Measurements from ENCODE around the gene GSTT2. TPM values are rescaled to one million over a fixed set of nuclear protein-coding genes. Genes with fewer than 3 reads are reported as not detected.
"Not testable (repeated sequence)": the region's sequence is repeated elsewhere in the genome, so short reads cannot be mapped to it uniquely, and the experiment has no call there.

The GSTT2 gene
- 1 to 10 TPM in 1 of 4 donors, not detected in 3; 3.0 TPM for total RNA-seq

DNA sequence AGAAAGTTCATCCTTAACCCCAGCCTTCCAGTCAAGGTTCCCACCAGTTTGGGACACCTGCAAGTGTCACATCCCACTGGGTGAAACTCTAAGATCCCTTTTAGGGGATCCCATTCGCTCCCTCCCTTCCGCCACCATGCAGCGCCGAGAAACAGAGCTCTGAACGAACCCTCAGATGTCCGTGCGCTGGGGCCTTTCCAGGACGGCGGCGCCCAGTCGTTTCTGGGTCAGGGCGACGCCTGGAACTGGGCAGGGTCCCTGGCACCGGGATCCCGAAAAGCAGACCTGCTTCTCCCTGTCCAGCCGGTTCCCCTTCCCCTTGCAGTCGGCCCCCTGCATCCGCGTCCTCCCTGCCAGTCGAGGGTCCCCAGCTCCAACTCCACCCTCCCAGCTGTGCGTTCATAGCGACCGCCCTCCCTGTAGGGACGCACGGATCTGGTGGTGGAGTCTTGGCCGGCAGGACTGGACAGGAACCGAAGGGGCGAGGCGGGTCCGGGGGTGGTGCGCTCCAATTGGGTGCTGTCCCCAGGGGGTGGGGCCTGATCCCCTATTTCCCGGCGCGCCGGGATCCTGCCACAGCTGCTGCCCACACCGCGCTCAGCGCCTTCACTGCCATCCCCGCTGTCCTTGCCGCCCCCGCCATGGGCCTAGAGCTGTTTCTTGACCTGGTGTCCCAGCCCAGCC lies at the start of gene GSTT2:
GSTT2 (plus strand) TSS at position 578 of the 684 bp plus-strand sequence.
- peak; percentile 97 for ATAC-seq
- no CpG with 5 or more reads among the region's 41 CpGs for WGBS, 2 donors (ENCODE audit: low coverage in 1 of 2)
- H3K36me3 ChIP-seq, H3K9me3 ChIP-seq, H3K4me3 ChIP-seq, H3K27me3 ChIP-seq, H3K4me1 ChIP-seq: not testable (repeated sequence)
- H3K27ac ChIP-seq: peak within 1 kb of the TSS in 1 of 4 donors; percentile 42

DNA sequence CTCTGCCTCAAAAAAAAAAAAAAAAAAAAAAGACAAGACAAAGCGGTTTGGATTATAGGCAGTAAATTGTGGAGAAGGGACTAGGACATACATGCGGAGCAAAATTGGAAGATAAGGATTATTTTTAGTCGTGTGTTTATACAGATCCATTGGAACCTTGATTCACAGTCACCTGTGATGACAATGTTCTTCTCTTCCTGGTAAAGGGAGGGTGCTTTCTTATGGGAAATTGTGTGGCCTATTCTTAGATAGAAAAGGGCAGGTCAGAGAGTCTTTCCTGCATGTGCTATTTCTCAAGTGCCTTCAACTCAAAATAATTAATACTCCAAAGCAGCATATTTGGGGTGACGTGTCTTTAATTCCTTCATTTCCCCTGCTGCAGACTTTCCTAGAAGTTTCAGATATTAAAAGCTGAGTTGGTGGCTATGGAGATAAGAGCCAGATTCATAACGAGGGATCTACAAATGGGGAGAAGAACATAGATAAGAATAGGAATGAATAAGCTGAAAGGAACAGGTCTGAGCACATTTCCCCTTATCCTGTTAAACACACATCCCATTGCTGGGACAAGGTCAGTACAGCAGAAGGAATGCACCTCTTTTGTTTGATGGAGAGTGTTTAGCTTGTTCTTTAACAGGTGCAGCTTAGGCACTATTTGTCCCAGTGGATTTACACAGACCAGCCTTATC lies 41.5 kb upstream of the GSTT2 start:
- no peak for ATAC-seq

DNA sequence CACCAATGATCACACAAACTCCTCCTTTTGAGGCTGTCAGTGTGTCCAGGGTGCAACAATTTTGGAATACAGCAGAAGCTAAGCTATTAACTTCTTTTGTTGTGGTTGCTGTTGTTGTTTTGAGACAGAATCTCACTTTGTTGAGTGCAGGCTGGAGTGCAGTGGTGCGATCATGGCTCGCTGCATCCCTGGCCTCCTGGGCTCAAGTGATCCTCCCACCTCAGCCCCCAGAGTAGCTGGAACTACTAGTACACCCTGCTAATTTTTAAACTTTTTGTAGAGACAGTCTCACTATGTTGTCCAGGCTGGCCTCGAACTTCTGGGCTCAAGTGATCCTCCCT lies 40.9 kb upstream of the GSTT2 start:
- TF ChIP-seq POLR2AphosphoS5 (IDR thresholded peaks at IDR 0.05): no peak
- TF ChIP-seq, protein P1, sequence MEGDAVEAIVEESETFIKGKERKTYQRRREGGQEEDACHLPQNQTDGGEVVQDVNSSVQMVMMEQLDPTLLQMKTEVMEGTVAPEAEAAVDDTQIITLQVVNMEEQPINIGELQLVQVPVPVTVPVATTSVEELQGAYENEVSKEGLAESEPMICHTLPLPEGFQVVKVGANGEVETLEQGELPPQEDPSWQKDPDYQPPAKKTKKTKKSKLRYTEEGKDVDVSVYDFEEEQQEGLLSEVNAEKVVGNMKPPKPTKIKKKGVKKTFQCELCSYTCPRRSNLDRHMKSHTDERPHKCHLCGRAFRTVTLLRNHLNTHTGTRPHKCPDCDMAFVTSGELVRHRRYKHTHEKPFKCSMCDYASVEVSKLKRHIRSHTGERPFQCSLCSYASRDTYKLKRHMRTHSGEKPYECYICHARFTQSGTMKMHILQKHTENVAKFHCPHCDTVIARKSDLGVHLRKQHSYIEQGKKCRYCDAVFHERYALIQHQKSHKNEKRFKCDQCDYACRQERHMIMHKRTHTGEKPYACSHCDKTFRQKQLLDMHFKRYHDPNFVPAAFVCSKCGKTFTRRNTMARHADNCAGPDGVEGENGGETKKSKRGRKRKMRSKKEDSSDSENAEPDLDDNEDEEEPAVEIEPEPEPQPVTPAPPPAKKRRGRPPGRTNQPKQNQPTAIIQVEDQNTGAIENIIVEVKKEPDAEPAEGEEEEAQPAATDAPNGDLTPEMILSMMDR (IDR thresholded peaks at IDR 0.05): no peak
- no peak for TF ChIP-seq POLR2A (IDR thresholded peaks at IDR 0.05)
- TF ChIP-seq EP300 (IDR thresholded peaks at IDR 0.05): no peak
- Histone ChIP-seq H3K4me1 (no peaks in the 10 kb centered on the region), H3K27ac (no peak overlapping the region), H3K4me3 (no peak overlapping the region), H3K36me3 (no peaks in the 10 kb centered on the region), H3K9me3 (no peaks in the 10 kb centered on the region), H3K27me3 (no peaks in the 10 kb centered on the region)
- ATAC-seq: no peak
- 100% methylated on average over 1 of the region's 3 CpGs; no CpG with 5 or more reads in 1 of the 2 donors for WGBS, 2 donors (ENCODE audit: low coverage in 1 of 2)

More for the DNA sequence above, 41.5 kb upstream of the GSTT2 start:
- Histone ChIP-seq H3K4me3 (no peak overlapping the region), H3K27me3 (no peaks in the 10 kb centered on the region), H3K36me3 (no peaks in the 10 kb centered on the region), H3K27ac (no peak overlapping the region), H3K9me3 (no peaks in the 10 kb centered on the region), H3K4me1 (no peaks in the 10 kb centered on the region)
- 43 to 58% methylated on average over 2 to 4 of the region's 5 CpGs for WGBS, 2 donors (ENCODE audit: low coverage in 1 of 2)
- TF ChIP-seq EP300 (IDR thresholded peaks at IDR 0.05) (no peak), POLR2AphosphoS5 (IDR thresholded peaks at IDR 0.05) (no peak), POLR2A (IDR thresholded peaks at IDR 0.05) (no peak)
- TF ChIP-seq, protein P1 (IDR thresholded peaks at IDR 0.05): no peak

DNA sequence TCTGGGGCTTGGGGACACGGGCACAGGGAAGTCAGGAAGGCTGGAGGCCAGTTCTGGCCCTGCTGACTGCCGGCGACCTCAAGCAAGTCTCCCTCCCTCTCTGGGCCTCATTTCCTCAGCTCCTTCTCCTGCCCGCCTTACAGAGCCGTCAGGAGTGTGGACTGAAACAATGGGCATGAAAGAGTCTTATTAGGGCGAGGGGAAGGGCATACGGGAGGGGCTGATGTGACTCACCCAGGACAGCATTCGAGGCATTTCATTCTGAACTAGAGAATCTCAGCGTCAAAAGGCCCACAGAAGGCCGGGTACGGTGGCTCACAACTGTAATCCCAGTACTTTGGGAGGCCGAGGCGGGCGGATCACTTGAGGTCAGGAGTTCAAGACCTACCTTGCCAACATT lies 39.8 kb upstream of the GSTT2 start:
- not testable (repeated sequence) for H3K27ac ChIP-seq, ATAC-seq, H3K27me3 ChIP-seq, H3K4me3 ChIP-seq, H3K9me3 ChIP-seq, H3K36me3 ChIP-seq, H3K4me1 ChIP-seq
- WGBS, 2 donors (ENCODE audit: low coverage in 1 of 2): no CpG with 5 or more reads among the region's 14 CpGs

DNA sequence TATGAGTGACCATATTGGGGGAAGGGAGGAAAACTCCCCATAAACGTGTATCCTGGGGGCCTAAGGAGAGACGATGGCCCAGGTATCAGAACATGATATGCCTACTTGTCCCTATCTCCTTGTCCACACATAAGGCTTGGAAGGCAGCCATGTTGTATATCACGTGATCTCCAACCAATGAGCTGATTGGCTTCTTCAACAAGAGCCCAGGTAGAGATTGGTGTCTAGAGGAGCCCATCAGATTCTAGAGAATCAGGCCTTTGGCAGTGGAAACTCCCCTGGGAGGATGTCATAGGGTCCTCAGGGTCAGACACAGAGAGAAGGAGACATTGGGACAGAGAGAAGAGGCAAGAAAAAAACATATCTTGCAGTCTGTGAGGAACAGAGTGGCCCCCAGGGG lies 32.5 kb upstream of the GSTT2 start:
- not testable (repeated sequence) for H3K9me3 ChIP-seq, H3K27ac ChIP-seq, H3K36me3 ChIP-seq, H3K4me3 ChIP-seq, H3K27me3 ChIP-seq, ATAC-seq, H3K4me1 ChIP-seq
- whole genome bisulfite sequencing, 2 donors (ENCODE audit: low coverage in 1 of 2): no CpG with 5 or more reads among the region's 3 CpGs

DNA sequence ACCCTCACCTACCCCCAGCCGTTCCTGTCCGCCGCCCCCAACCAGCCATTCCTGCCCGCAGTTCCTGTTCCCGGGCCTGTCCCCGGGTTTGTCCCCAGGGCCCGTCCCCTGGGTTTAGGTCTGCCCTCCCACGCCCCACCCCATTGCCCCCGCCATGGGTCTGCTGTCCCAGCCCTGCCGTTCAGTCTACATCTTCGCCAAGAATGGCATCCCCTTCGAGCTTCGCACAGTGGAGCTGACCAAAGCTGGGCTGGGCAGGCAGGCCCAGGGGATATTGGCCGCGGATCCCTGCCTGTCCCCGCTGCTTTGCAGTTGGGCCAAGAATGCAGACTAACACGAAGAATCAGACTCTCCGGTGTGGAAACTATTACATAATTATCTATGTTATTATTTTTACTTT lies 30.2 kb upstream of the GSTT2 start:
- WGBS, 2 donors (ENCODE audit: low coverage in 1 of 2): 65 to 83% methylated on average over 5 to 7 of the region's 18 CpGs
- not testable (repeated sequence) for H3K27me3 ChIP-seq, H3K36me3 ChIP-seq, H3K4me1 ChIP-seq, ATAC-seq, H3K9me3 ChIP-seq, H3K27ac ChIP-seq, H3K4me3 ChIP-seq

DNA sequence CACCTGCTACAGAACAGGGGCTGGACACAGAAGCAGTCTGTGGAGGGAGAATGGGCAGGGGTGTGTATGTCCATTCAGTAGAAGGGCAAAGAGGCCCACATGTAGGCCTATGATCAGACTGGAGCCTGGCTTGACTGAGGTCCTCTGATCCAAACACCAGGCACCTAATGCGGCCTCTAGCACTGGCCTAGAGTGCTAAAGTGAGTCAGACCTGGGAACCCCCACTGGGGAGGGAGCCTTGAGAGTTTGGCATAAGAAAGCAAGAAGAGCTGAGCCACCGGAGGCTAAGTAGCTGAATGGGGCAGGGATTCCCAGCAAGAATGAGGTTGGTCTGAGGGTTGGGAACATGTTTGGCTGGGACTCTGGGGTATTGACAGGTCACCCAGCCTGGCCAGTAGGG lies 28.6 kb upstream of the GSTT2 start:
- 35% methylated on average over 2 of the region's 2 CpGs; no CpG with 5 or more reads in 1 of the 2 donors for WGBS, 2 donors (ENCODE audit: low coverage in 1 of 2)
- not testable (repeated sequence) for ATAC-seq, H3K4me1 ChIP-seq, H3K36me3 ChIP-seq, H3K27ac ChIP-seq, H3K4me3 ChIP-seq, H3K9me3 ChIP-seq, H3K27me3 ChIP-seq

DNA sequence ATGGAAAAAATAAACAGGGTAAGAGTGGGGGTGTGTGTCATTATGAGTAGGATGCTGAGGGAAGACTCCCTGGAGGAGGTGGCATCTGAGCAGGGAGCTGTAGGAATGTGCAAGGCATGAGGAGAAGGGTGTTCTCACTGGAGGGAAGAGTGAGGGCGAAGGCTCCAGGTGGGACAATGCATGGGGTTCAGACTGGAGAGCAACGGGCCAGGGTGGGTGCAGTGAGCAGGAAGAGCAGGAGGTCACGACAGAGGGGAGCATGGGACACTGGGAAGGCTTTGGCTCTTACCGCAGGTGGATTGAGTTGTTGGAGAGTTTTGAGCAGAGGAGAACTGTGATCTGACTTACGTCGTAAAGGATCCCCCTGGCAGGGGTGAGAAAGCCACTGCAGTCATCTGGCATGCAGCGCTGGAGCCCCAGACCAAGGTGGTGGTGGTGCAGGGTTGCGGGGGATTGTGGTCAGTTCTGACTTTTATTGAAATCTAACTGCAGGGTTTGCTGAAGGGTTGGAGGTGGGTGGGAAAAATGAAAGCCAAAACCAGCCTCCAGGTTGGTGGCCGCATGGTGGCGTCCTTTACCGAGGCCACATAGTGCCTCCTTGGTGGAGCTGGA lies 27.0 kb upstream of the GSTT2 start:
- H3K27me3 ChIP-seq, H3K27ac ChIP-seq, H3K4me3 ChIP-seq, H3K36me3 ChIP-seq, H3K4me1 ChIP-seq, H3K9me3 ChIP-seq: not testable (repeated sequence)
- ATAC-seq: peak; percentile 12
- WGBS, 2 donors (ENCODE audit: low coverage in 1 of 2): 67 to 71% methylated on average over 8 to 11 of the region's 11 CpGs

DNA sequence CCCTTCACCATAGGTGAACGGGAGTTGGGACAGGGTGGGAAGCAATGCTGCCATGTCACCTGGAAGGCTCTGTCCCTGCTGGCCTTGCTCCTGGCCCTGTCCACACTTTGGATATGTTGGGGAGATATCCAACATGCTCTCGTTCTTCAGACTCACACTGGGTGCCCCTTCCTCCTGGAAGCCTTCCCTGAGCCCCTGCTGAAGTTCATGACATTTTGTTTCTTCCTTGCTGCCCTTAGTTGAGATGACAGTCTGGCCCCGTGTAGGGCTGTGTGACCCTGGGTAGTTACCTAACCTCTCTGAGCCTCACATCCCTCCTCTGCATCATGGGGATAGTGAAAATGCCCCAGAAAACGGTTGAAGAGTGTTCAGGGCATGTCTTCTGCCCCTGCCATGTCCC lies 26.4 kb upstream of the GSTT2 start:
- not testable (repeated sequence) for H3K27ac ChIP-seq, H3K27me3 ChIP-seq, H3K36me3 ChIP-seq, H3K4me1 ChIP-seq, ATAC-seq, H3K9me3 ChIP-seq, H3K4me3 ChIP-seq
- WGBS, 2 donors (ENCODE audit: low coverage in 1 of 2): 84 to 100% methylated on average over 1 to 2 of the region's 4 CpGs

DNA sequence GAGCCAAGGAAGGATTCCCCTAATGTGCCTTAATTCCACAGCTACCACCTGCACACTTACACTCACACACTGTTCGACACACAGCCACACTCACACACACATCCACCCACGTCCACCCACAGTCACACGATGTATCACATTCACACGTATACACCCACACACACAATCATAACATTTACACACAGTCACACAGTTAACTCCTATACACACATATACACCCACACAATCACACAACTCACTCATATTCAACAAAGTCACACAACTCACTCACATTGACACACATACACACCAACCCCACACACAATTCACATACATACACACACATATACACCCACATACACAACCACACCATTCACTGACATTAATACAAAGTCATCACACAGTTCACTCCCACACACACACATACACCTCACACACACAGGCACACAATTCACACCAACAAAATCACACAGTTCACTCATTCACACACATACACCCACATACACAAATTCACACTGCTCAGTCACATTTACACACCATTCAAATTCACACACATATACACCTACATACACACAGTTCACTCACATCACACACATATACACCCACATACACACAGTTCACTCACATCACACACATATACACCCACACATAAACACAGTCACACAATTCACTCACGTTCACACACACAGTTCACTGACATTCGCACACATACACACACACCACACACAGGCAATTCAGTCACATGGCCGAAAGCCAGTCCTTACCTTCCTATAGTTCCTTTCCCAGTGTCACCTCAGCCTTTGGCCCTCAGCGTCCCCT lies 25.5 kb upstream of the GSTT2 start:
- not testable (repeated sequence) for ATAC-seq, H3K27ac ChIP-seq, H3K27me3 ChIP-seq, H3K36me3 ChIP-seq, H3K4me3 ChIP-seq, H3K4me1 ChIP-seq, H3K9me3 ChIP-seq
- WGBS, 2 donors (ENCODE audit: low coverage in 1 of 2): 47 to 58% methylated on average over 3 to 7 of the region's 8 CpGs

All from gastroesophageal sphincter (tissue), 4 donors.